Ovary (tissue), 9 donors: ENCODE measurements around the gene INMT. TPM values are rescaled to one million over a fixed set of nuclear protein-coding genes. Genes with fewer than 3 reads are reported as not detected.

ENCODE experiments used
- DNase-seq, 5 donors: peaks; one replicate each; pipeline ENCODE4 v3.0.0-alpha.2; 2019 to 2020
- H3K27ac ChIP-seq, 2 donors: fragments of 200-600 bp; one replicate each; pipeline versions ENCODE4 v1.5.1 to v1.8.0; 2019 to 2022
- H3K27me3 ChIP-seq: fragments of 200-600 bp; one replicate; pipeline ENCODE4 v1.8.0; 2022
- H3K36me3 ChIP-seq: fragments of 200-600 bp; sonication (generic); one replicate; pipeline ENCODE4 v1.5.1; 2019
- H3K4me1 ChIP-seq: one replicate; pipeline ENCODE4 v1.8.1; 2013; ENCODE audit warnings: mild to moderate bottlenecking, moderate library complexity; ENCODE audit not compliant: insufficient read depth
- H3K4me3 ChIP-seq: fragments of 200-600 bp; sonication (generic); one replicate; pipeline ENCODE4 v1.5.1; 2017
- H3K9me3 ChIP-seq, 2 donors: fragments of 200-600 bp in 1 of 2; sonication (generic) in 1 of 2; one replicate each; pipeline versions ENCODE4 v1.5.1 to v1.8.1; 2013 to 2019; ENCODE audit warnings: mild to moderate bottlenecking in 1 of 2, moderate library complexity in 1 of 2
- EP300 ChIP-seq: sonication (generic); formaldehyde crosslinking; IDR thresholded peaks from one replicate; pipeline ENCODE4 v1.6.1; 2017; ENCODE audit warnings: antibody characterized with exemption
- POLR2A ChIP-seq: fragments of 450-650 bp; IDR thresholded peaks from one replicate; pipeline ENCODE4 v1.6.1; 2017; ENCODE audit warnings: antibody characterized with exemption, mild to moderate bottlenecking, moderate library complexity
- WGBS, 3 donors: extraction: QIAGEN DNeasy Blood & Tissue Kit in 1 of 3; methylation state at CpG; one replicate each; pipeline versions ENCODE4 v1.1.5 to v1.1.7; 2013 to 2017; 5-methylcytosine and 5-hydroxymethylcytosine counted together
- intact Hi-C, 4 donors: fragments of 100-400 bp; cut with DNase I; formaldehyde crosslinking; loops; one replicate each; pipeline versions ENCODE4 v1.11.0 to v1.15.1; 2022 to 2023
- polyA plus RNA-seq, 2 donors: library from polyadenylated mRNA; stranded (reverse); fragments of 200-250 nt in 1 of 2; fragments of 350-450 nt in 1 of 2; fragmentation: Illumina TruSeq in 1 of 2; extraction: RNeasy Lipid Tissue Mini Kit (QIAGEN cat#74804) in 1 of 2; gene quantifications; one replicate each; pipeline ENCODE4 v1.2.3, GENCODE V29; 2013 to 2014
- total RNA-seq, 7 donors: library from RNA; depleted of rRNA in 2 of 7; stranded (reverse); fragments of >200 nt in 2 of 7; fragmentation: NEBNext Ultra II Directional in 3 of 7; extraction: Animal tissue kit (Norgen Biotek cat#: 25700) in 3 of 7; gene quantifications; one replicate each; pipeline versions ENCODE4 v1.1.0 to v1.2.4, GENCODE V29; 2016 to 2023
- TF ChIP-seq, protein P1 (sequence below), 3 donors: fragments of 450-650 bp in 2 of 3; fragments of 200-600 bp in 1 of 3; IDR thresholded peaks; one replicate each; pipeline versions ENCODE4 v1.5.1 to v1.8.0; 2016 to 2022; ENCODE audit warnings: antibody characterized with exemption in 3 of 3, mild to moderate bottlenecking in 1 of 3
- donor health status: DM: no; HTN: no; CAD: no; lungs with moderate emphysema.
- donor health status: DM: no; HTN: no; CAD: no.
- donor health status: Bipolar disorder and iron deficiency.
- donor health status: DM: yes; HTN: yes; CAD: no.
- donor health status: DM: no; HTN: no; CAD: no.
- donor health status: DM: yes; HTN: yes; CAD: no.

INMT gene
- total and polyA plus RNA-seq, 9 donors, result 0.99 to 153 (median 37.3) TPM

DNA sequence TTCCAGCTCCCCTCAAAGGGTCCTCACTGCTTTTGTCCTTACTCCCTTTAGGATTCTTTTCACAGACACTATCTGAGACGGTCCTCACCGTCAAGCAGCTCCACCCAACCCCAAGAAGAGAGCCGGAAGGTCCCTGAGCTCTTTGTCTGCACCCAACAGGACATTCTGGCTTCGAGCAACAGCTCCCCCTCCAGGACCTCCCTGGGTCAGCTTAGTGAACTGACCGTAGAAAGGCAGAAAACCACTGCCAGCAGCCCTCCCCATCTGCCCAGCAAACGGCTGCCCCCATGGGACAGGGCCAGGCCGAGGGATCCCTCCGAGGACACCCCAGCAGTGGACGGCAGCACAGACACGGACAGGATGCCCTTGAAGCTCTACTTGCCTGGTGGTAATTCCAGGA is 39.2 kb downstream of the INMT start:
- no peaks in the 10 kb centered on the region for H3K27me3 ChIP-seq
- H3K4me3 ChIP-seq, result no peak overlapping the region
- H3K27ac ChIP-seq, result no peak overlapping the region
- no peaks in the 10 kb centered on the region for H3K36me3 ChIP-seq
- WGBS, 3 donors, result 73 to 83% (median 80%) methylated on average over 10 of the region's 10 CpGs
- TF ChIP-seq EP300, result no peak
- TF ChIP-seq, protein P1, sequence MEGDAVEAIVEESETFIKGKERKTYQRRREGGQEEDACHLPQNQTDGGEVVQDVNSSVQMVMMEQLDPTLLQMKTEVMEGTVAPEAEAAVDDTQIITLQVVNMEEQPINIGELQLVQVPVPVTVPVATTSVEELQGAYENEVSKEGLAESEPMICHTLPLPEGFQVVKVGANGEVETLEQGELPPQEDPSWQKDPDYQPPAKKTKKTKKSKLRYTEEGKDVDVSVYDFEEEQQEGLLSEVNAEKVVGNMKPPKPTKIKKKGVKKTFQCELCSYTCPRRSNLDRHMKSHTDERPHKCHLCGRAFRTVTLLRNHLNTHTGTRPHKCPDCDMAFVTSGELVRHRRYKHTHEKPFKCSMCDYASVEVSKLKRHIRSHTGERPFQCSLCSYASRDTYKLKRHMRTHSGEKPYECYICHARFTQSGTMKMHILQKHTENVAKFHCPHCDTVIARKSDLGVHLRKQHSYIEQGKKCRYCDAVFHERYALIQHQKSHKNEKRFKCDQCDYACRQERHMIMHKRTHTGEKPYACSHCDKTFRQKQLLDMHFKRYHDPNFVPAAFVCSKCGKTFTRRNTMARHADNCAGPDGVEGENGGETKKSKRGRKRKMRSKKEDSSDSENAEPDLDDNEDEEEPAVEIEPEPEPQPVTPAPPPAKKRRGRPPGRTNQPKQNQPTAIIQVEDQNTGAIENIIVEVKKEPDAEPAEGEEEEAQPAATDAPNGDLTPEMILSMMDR (IDR thresholded peaks at IDR 0.05), result no peak
- no peak for TF ChIP-seq POLR2A
- H3K4me1 ChIP-seq, result peaks cover under 1% of the 10 kb centered on the region
- no peak for DNase-seq
- intact Hi-C loops, result loop anchor here in 1 of 4 donors (10.0 kb wide), 1 partner anchor 184 kb away; no protein-coding TSS in a partner anchor
- no peaks in the 10 kb centered on the region for H3K9me3 ChIP-seq

DNA sequence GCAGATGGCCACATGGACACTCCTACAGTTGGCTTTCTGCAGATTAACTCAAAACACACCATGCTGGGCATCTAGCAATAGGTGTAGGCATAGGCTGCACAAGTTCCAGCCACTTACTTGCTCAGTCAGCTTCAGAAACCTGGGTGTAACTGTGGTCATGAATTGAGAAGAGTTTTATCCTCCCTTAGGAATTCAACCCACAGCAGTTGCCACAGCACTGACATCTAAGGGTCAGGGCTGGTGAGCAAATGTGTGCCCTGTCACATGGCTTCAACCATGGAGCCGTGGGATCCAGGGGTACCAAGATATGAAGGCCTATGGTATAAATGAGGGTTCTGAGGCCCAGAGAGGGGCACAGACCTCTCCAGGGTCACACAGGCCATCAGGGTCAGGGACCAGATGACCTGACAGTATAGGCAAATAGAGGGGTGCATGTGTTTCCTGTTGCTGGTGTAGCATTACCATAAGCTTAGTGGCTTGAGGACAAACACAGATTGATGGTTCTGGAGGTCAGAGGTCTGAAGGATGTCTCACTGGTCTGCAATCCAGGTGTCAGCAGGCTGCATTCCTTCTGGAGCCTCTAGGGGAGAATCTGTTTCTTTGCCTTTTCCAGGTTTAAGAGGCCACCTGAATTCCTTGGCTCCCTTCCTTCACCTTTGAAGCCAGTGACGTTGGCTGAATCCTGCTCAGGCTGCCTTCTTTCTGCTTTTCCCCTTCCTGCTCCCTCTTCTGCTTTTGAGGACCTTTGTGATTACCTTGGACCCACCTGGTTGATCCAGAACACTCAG is 43.4 kb downstream of the INMT start:
- TF ChIP-seq, protein P1 (IDR thresholded peaks at IDR 0.05), result no peak
- H3K4me1 ChIP-seq, result peaks cover 7% of the 10 kb centered on the region
- peak overlapping the region in 1 of 2 donors; percentile 36 for H3K27ac ChIP-seq
- DNase-seq, result no peak
- 52 to 67% (median 57%) methylated on average over 2 of the region's 2 CpGs for WGBS, 3 donors
- no peaks in the 10 kb centered on the region for H3K36me3 ChIP-seq
- H3K9me3 ChIP-seq, result no peaks in the 10 kb centered on the region
- no peaks in the 10 kb centered on the region for H3K27me3 ChIP-seq
- no peak overlapping the region for H3K4me3 ChIP-seq
- intact Hi-C loops, result loop anchor here in 1 of 4 donors (10.0 kb wide), 1 partner anchor 179 kb away; no protein-coding TSS in a partner anchor

DNA sequence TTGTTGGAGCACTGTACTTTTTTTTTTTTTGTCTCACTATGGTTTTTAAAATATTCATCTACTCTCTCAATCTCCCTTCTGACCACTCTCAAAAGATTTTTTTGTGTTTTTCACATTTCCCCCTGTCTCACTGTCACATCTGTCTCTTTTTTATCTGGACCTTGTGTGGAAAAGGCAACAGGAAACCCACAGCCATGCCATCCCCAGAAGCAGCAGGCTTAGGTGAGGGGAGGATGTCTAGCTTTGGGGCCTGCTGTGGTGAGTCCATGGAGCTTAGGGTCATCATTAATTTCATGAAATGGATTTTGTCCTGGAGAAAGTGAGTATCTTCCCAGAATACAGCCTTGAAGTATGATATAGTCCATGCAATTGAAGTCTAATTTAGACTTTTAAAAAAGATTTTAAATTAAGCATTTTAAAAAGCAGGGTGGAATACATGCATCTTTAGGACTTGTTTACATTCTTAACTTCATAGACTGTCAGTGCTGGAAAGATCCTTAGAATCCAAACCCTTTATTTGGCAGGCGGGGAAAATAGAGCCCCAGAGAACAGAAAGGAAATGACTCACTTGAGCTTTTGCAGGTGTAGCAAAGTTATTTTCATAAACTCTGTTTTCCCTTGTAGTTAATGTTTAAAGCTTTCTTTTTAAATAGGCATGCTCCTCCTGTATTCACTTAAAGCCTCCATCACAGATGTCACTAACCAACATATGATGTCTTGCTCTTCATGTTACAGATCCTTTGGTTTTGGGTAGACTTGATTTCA is 44.4 kb downstream of the INMT start:
- intact Hi-C loops, result loop anchor here in 1 of 4 donors (10.0 kb wide), 1 partner anchor 179 kb away; no protein-coding TSS in a partner anchor
- H3K4me1 ChIP-seq, result peaks cover 7% of the 10 kb centered on the region
- H3K4me3 ChIP-seq, result no peak overlapping the region
- WGBS, 3 donors, result 2 to 15% (median 9%) methylated on average over 1 of the region's 1 CpG
- TF ChIP-seq POLR2A (no peak), EP300 (no peak)
- TF ChIP-seq, protein P1 (IDR thresholded peaks at IDR 0.05), result no peak
- peak overlapping the region in 1 of 2 donors; percentile 36 for H3K27ac ChIP-seq
- no peaks in the 10 kb centered on the region for H3K36me3 ChIP-seq
- no peak for DNase-seq
- H3K9me3 ChIP-seq, result no peaks in the 10 kb centered on the region
- H3K27me3 ChIP-seq, result no peaks in the 10 kb centered on the region

DNA sequence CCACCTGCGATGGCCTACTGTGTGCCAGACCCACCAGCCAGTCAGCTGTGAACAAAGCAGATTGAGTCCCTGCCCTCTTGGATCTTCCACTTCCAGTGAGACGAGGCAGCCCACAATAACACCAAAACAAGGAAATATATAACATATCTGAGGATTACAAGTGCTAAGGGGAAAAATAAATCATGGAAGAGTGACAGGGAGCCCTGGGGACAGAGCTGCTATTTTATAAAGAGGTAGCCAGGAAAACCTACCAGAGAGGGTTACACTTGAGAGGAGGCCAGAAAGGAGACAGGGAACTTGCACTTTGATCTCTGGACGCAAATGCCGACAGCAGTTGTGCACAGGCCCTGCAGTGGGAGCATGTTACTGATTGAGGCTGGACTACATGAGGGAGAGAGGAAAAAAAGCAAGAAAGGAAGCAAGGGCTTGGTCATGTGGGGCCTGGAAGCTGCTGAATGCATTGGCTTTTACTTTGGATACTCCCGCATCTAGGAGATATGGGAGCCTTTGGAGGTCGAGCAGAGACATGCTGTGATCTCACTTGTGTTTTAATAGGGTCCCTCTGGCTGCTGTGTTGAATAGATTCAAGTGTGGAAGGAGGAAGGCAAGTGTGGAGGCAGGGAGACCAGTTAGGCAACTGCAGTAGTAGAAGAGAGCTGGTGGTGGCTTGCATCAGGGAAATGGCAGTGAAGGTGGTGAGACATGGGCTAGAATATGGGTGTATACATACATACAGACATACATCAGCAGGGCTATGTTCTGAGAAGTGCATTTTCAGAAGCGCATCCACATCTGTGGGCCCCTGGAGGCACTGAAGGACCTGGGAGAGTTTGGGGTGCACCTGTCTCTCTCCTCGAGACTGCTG is 45.5 kb downstream of the INMT start:
- DNase-seq, result no peak
- TF ChIP-seq POLR2A, result no peak
- TF ChIP-seq, protein P1 (IDR thresholded peaks at IDR 0.05), result no peak
- TF ChIP-seq EP300, result no peak
- H3K4me1 ChIP-seq, result peaks cover 7% of the 10 kb centered on the region
- peak overlapping the region in 1 of 2 donors; percentile 26 for H3K27ac ChIP-seq
- no peaks in the 10 kb centered on the region for H3K27me3 ChIP-seq
- H3K36me3 ChIP-seq, result no peaks in the 10 kb centered on the region
- no peaks in the 10 kb centered on the region for H3K9me3 ChIP-seq
- no peak overlapping the region for H3K4me3 ChIP-seq
- 40 to 58% (median 46%) methylated on average over 8 of the region's 8 CpGs for WGBS, 3 donors
- intact Hi-C loops, result loop anchor here in 1 of 4 donors (10.0 kb wide), 1 partner anchor 177 kb away; no protein-coding TSS in a partner anchor
